Neural cell (in vitro differentiated cells): ENCODE data around the gene ZSWIM1.

Source experiments
- TAF1 ChIP-seq: IDR thresholded peaks from 2 replicates; pipeline ENCODE4 v1.6.1; 2012; ENCODE audit warnings: low read depth
- TF ChIP-seq, protein P1 (sequence below): fragments of 450-650 bp; IDR thresholded peaks from 2 replicates; pipeline ENCODE4 v1.5.1; 2014; ENCODE audit warnings: antibody characterized with exemption, mild to moderate bottlenecking, moderate library complexity; ENCODE audit not compliant: poor library complexity, severe bottlenecking

DNA sequence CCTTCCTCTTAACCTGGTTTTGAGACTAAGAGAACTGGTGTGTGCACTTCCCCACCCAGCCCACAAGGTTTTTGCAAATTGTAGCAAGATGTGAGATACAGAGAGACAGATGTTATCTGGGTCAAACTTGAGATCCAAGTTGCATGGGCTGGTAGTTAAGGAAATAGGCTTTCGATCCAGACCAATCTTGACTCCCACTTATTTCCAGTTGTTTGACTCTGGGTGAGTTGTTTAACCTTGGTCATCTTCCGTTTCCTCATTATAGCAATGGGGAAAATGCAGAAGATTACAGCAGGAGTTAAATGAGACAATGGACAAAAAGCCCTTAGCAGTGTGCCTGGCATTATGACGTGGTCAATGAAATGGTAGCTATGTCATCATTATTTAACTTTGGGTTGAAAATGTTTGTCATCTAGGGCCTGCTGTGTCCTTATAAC lies 45.7 kb upstream of the ZSWIM1 start:
- TF ChIP-seq, protein P1, sequence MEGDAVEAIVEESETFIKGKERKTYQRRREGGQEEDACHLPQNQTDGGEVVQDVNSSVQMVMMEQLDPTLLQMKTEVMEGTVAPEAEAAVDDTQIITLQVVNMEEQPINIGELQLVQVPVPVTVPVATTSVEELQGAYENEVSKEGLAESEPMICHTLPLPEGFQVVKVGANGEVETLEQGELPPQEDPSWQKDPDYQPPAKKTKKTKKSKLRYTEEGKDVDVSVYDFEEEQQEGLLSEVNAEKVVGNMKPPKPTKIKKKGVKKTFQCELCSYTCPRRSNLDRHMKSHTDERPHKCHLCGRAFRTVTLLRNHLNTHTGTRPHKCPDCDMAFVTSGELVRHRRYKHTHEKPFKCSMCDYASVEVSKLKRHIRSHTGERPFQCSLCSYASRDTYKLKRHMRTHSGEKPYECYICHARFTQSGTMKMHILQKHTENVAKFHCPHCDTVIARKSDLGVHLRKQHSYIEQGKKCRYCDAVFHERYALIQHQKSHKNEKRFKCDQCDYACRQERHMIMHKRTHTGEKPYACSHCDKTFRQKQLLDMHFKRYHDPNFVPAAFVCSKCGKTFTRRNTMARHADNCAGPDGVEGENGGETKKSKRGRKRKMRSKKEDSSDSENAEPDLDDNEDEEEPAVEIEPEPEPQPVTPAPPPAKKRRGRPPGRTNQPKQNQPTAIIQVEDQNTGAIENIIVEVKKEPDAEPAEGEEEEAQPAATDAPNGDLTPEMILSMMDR = no peak
- no peak for TF ChIP-seq TAF1
